ENCODE measurements around the gene PEX10.

DNA sequence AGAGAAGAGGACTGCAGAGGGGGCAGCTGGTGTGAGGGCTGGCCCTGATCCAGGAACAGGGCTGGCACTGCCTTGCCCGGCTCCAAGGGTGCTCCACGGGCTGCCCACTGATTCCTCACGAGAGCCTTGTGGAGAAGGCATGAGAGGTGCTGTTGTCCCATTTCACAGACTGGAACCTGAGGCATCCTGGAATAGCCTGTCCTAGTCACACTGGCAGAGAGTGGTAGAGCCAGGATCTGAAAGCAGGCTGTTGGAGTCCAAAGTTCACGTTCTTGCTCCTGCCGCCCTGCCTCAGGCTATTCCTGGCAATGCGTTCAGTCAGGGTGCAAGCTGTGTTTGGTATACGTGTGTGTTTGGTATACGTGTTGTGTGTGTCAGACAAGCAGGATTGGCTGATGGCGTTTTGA, 18.9 kb downstream of the PEX10 start:
- TF ChIP-seq, protein P1, sequence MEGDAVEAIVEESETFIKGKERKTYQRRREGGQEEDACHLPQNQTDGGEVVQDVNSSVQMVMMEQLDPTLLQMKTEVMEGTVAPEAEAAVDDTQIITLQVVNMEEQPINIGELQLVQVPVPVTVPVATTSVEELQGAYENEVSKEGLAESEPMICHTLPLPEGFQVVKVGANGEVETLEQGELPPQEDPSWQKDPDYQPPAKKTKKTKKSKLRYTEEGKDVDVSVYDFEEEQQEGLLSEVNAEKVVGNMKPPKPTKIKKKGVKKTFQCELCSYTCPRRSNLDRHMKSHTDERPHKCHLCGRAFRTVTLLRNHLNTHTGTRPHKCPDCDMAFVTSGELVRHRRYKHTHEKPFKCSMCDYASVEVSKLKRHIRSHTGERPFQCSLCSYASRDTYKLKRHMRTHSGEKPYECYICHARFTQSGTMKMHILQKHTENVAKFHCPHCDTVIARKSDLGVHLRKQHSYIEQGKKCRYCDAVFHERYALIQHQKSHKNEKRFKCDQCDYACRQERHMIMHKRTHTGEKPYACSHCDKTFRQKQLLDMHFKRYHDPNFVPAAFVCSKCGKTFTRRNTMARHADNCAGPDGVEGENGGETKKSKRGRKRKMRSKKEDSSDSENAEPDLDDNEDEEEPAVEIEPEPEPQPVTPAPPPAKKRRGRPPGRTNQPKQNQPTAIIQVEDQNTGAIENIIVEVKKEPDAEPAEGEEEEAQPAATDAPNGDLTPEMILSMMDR (IDR thresholded peaks at IDR 0.05; ENCODE audit: low read depth, low read length, missing input control) = no peak
- TF ChIP-seq SP1 (IDR thresholded peaks at IDR 0.05) (peak; percentile 95), RAD21 (IDR thresholded peaks at IDR 0.05) (no peak), RXRA (IDR thresholded peaks at IDR 0.05) (peak in 1 of 2 donors; percentile 41), EGR1 (IDR thresholded peaks at IDR 0.05; ENCODE audit: low read depth in 2 of 2) (no peak), JUND (IDR thresholded peaks at IDR 0.05) (peak; percentile 35 to 50), TAF1 (conservative IDR thresholded peaks at IDR 0.05) (no peak)
- TF ChIP-seq, protein P2, sequence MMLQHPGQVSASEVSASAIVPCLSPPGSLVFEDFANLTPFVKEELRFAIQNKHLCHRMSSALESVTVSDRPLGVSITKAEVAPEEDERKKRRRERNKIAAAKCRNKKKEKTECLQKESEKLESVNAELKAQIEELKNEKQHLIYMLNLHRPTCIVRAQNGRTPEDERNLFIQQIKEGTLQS (IDR thresholded peaks at IDR 0.05) = no peak
